ENCODE data around the gene UBAC1. TPM values are rescaled to one million over a fixed set of nuclear protein-coding genes. Genes with fewer than 3 reads are reported as not detected.

Gene UBAC1
- total RNA-seq, 2 experiments from 2014 or later, result 16.4 to 19.6 TPM

GRCh38 chr9:135985459-135985774, 24.2 kb upstream of the UBAC1 start:
- no peak overlapping the region for H3K4me3 Mint-ChIP-seq
- H3K9me3 Mint-ChIP-seq, result no peaks in the 10 kb centered on the region
- H3K27ac Mint-ChIP-seq, result no peak overlapping the region
- Histone ChIP-seq H3K9me3 (ENCODE audit: control insufficient read depth in 1 of 2, insufficient read depth in 1 of 2, low read length in 2 of 2) (peaks cover 0 to 5% of the 10 kb centered on the region in 2 experiments), H3K36me3 (ENCODE audit: insufficient read depth, low read length) (no peaks in the 10 kb centered on the region), H3K4me3 (ENCODE audit: low read length) (no peak overlapping the region), H3K27me3 (ENCODE audit: control insufficient read depth in 1 of 2, insufficient read depth in 2 of 2, low read length in 2 of 2) (no peaks in the 10 kb centered on the region), H3K4me1 (ENCODE audit: insufficient read depth, low read length) (peaks cover 18% of the 10 kb centered on the region), H3K27ac (ENCODE audit: low read depth in 1 of 2, low read length in 2 of 2) (no peak overlapping the region)
- DNase-seq (no peak), ATAC-seq (ENCODE audit: poor library complexity) (no peak)
- no peaks in the 10 kb centered on the region for H3K36me3 Mint-ChIP-seq (ENCODE audit: low read depth)
- POLR2A ChIA-PET, result no interaction called here
- H3K4me1 Mint-ChIP-seq (ENCODE audit: low read depth), result peaks cover 9% of the 10 kb centered on the region
- intact Hi-C loops (cut with DNase I, micrococcal nuclease), result no loop called here
- H3K27me3 Mint-ChIP-seq, result no peaks in the 10 kb centered on the region
- CTCF ChIA-PET, result no interaction called here
- no peak for TF ChIP-seq CTCF (IDR thresholded peaks at IDR 0.05)

GRCh38 chr9:135984072-135984710, 23.0 kb upstream of the UBAC1 start:
- Histone ChIP-seq H3K9me3 (ENCODE audit: control insufficient read depth in 1 of 2, insufficient read depth in 1 of 2, low read length in 2 of 2) (peaks cover 0 to 6% of the 10 kb centered on the region in 2 experiments), H3K4me3 (ENCODE audit: low read length) (no peak overlapping the region), H3K27ac (ENCODE audit: low read depth in 1 of 2, low read length in 2 of 2) (no peak overlapping the region), H3K4me1 (ENCODE audit: insufficient read depth, low read length) (peaks cover 18% of the 10 kb centered on the region), H3K36me3 (ENCODE audit: insufficient read depth, low read length) (no peaks in the 10 kb centered on the region), H3K27me3 (ENCODE audit: control insufficient read depth in 1 of 2, insufficient read depth in 2 of 2, low read length in 2 of 2) (no peaks in the 10 kb centered on the region)
- POLR2A ChIA-PET, result no interaction called here
- TF ChIP-seq CTCF (IDR thresholded peaks at IDR 0.05), result no peak
- intact Hi-C loops (cut with DNase I, micrococcal nuclease), result no loop called here
- DNase-seq, result no peak
- ATAC-seq (ENCODE audit: poor library complexity), result no peak
- Mint-ChIP-seq H3K4me1 (ENCODE audit: low read depth) (peaks cover 4% of the 10 kb centered on the region), H3K4me3 (no peak overlapping the region), H3K27me3 (no peaks in the 10 kb centered on the region), H3K9me3 (no peaks in the 10 kb centered on the region), H3K27ac (no peak overlapping the region), H3K36me3 (ENCODE audit: low read depth) (no peaks in the 10 kb centered on the region)
- CTCF ChIA-PET, result no interaction called here

GRCh38 chr9:135983208-135984071, 22.3 kb upstream of the UBAC1 start:
- intact Hi-C loops (cut with DNase I, micrococcal nuclease), result no loop called here
- Mint-ChIP-seq H3K4me3 (no peak overlapping the region), H3K36me3 (ENCODE audit: low read depth) (no peaks in the 10 kb centered on the region), H3K27me3 (no peaks in the 10 kb centered on the region), H3K27ac (no peak overlapping the region), H3K9me3 (no peaks in the 10 kb centered on the region), H3K4me1 (ENCODE audit: low read depth) (peaks cover 11% of the 10 kb centered on the region)
- Histone ChIP-seq H3K27me3 (ENCODE audit: control insufficient read depth in 1 of 2, insufficient read depth in 2 of 2, low read length in 2 of 2) (no peaks in the 10 kb centered on the region), H3K36me3 (ENCODE audit: insufficient read depth, low read length) (no peaks in the 10 kb centered on the region), H3K4me3 (ENCODE audit: low read length) (no peak overlapping the region), H3K27ac (ENCODE audit: low read depth in 1 of 2, low read length in 2 of 2) (no peak overlapping the region), H3K4me1 (ENCODE audit: insufficient read depth, low read length) (peaks cover 23% of the 10 kb centered on the region), H3K9me3 (ENCODE audit: control insufficient read depth in 1 of 2, insufficient read depth in 1 of 2, low read length in 2 of 2) (peaks cover 0 to 11% of the 10 kb centered on the region in 2 experiments)
- TF ChIP-seq CTCF (IDR thresholded peaks at IDR 0.05), result no peak
- no peak for DNase-seq
- CTCF ChIA-PET, result no interaction called here
- POLR2A ChIA-PET, result no interaction called here
- ATAC-seq (ENCODE audit: poor library complexity), result no peak
